GM12874 (cell line): ENCODE data around the gene TRIM33.

Experiments used
- CTCF ChIP-seq: IDR thresholded peaks from 2 replicates; pipeline ENCODE4 v1.5.1; 2011; ENCODE audit warnings: low read depth, mild to moderate bottlenecking, control low read depth, low read length, moderate library complexity; ENCODE audit not compliant: insufficient read depth

TRIM33 gene

GRCh38 chr1:114499478-114499877 is 11.5 kb downstream of the TRIM33 start:
- TF ChIP-seq CTCF = no peak

DNA sequence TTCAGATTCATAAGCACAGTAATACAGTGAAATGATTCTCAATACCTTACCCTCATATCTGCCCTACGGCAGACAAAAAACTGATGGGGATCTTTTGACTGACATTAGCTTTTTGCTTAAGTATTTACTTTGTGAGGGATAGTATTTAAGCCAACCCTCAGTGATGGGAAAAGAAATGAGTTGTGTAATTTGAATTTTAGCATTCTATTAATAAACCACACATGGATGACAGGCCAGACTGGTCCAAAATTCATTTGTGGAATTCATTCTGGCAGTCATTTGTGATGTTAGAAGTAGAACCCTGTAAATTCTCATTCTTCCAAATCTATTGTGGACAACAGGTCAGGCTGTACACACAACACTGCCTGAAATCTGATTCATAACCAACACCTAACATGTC is 14.9 kb downstream of the TRIM33 start:
- no peak for TF ChIP-seq CTCF

DNA sequence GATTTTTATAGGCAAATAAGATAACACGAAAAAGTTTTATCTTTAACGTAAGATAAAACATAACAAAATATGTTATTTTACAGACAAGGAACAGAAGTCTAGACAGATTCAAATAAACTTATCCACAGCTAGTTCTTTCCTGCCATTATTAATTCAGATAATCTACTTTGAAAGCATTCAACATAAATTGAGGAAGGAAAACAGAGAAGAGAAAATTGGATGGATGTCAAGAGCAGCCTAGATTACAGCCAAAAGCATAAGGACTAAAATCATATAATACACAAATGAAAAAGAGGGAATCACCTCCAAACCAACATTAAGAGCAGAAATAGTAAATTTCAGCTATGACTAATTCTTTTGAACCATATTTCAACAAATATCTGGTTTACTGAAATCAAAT is 15.5 kb downstream of the TRIM33 start:
- no peak for TF ChIP-seq CTCF

DNA sequence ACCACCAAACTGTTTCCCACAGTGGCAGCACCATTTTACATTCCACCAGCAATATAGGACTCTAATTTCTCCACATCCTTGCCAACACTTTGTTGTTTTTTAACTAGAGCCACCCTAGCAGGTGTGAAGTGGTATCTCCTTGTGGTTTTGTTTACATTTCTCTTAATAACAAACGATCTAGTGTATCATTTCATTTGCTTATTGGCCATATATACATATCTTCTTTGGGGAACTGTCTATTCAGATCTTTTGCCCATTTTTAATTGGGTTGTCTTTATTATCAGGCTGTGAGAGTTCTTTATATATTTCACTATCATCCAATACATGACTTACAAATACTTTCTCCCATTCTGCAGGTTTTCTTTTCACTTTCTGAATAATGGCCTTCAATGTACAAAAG is 18.0 kb downstream of the TRIM33 start:
- no peak for TF ChIP-seq CTCF

- no peak for TF ChIP-seq CTCF
Measured at GRCh38 chr1:114490274-114490693, 20.7 kb downstream of the TRIM33 start.

DNA sequence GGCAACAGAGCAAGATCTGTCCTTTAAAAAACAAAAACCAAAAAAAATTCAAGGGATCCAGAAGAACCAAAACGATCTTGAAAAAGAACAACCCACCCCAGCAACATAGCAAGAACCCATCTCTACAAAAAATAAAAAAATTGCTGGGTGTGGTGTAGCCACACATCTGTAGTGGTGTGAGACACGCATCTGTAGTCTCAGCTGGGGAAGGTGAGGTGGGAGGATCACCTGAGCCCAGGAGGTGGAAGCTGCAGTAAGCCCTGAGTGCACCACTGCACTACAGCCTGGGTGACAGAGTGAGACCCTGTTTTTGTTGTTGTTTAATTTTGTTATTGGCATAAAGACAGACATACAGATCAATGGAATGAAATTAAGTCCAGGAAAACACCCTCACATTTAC is 22.3 kb downstream of the TRIM33 start:
- no peak for TF ChIP-seq CTCF

GRCh38 chr1:114485286-114485685 is 25.7 kb downstream of the TRIM33 start:
- no peak for TF ChIP-seq CTCF

GRCh38 chr1:114482585-114482984 is 28.4 kb downstream of the TRIM33 start:
- no peak for TF ChIP-seq CTCF
